PC-9 (cell line): ENCODE measurements around the gene SYNM.

ENCODE experiments used
- EZH2 ChIP-seq: fragments of 200-600 bp; sonication (generic); IDR thresholded peaks from 2 replicates; pipeline ENCODE4 v1.8.0; 2017; ENCODE audit warnings: antibody characterized with exemption, low read depth
- TF ChIP-seq, protein P1 (sequence below): fragments of 200-600 bp; sonication (generic); conservative IDR thresholded peaks from 2 replicates; pipeline ENCODE4 v1.6.1; 2017; ENCODE audit warnings: mixed run types, antibody characterized with exemption, mild to moderate bottlenecking, moderate library complexity

DNA sequence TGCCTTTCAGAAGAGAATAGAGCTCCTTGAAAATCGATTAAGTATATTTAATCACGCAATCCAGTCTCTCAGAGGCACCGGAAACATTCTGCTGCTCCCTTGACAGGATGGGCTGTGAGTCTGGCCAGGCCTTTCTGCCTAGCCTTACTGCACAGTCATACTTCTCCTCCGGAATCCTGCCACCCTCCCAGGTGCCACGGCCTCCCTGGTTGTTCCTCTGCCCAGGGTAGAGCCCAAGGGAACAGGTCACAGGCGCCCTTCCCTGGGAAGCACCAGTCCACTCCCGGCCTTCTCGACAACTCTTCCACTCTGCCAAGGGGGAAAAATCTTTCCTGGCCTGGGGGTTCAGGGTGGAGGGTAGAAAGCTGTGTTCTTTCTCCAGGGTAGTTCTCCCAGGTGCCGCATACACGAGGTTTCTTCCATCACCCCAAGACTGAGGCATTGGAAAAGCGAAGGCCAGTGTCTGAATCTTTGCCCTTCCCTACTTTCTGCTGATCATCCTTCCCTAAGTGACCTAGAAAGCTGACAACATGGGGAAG, 17.4 kb upstream of the SYNM start:
- TF ChIP-seq, protein P1, sequence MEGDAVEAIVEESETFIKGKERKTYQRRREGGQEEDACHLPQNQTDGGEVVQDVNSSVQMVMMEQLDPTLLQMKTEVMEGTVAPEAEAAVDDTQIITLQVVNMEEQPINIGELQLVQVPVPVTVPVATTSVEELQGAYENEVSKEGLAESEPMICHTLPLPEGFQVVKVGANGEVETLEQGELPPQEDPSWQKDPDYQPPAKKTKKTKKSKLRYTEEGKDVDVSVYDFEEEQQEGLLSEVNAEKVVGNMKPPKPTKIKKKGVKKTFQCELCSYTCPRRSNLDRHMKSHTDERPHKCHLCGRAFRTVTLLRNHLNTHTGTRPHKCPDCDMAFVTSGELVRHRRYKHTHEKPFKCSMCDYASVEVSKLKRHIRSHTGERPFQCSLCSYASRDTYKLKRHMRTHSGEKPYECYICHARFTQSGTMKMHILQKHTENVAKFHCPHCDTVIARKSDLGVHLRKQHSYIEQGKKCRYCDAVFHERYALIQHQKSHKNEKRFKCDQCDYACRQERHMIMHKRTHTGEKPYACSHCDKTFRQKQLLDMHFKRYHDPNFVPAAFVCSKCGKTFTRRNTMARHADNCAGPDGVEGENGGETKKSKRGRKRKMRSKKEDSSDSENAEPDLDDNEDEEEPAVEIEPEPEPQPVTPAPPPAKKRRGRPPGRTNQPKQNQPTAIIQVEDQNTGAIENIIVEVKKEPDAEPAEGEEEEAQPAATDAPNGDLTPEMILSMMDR = no peak
- no peak for TF ChIP-seq EZH2
